ENCODE measurements around the gene HS3ST3A1.

DNA sequence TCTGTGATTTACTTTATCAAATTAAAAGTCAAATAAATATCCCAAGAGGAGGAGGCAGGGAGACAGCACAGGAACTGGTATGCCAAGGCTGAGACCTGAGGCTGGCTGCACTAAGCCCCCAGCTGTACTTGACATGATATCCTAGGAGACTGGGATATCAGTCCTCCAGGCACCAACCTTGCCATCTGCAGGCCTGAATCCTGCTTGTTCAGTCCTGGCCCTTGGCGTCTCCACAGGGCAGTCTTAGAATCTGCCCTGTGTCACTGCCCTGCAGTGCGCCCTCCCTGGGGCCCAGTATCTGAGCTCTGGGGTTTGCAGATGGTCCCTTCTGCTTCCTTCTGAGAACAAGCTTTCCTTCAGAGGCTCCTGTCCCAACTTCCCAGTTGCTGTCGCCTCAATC is 75.9 kb downstream of the HS3ST3A1 start:
- TF ChIP-seq, protein P1, sequence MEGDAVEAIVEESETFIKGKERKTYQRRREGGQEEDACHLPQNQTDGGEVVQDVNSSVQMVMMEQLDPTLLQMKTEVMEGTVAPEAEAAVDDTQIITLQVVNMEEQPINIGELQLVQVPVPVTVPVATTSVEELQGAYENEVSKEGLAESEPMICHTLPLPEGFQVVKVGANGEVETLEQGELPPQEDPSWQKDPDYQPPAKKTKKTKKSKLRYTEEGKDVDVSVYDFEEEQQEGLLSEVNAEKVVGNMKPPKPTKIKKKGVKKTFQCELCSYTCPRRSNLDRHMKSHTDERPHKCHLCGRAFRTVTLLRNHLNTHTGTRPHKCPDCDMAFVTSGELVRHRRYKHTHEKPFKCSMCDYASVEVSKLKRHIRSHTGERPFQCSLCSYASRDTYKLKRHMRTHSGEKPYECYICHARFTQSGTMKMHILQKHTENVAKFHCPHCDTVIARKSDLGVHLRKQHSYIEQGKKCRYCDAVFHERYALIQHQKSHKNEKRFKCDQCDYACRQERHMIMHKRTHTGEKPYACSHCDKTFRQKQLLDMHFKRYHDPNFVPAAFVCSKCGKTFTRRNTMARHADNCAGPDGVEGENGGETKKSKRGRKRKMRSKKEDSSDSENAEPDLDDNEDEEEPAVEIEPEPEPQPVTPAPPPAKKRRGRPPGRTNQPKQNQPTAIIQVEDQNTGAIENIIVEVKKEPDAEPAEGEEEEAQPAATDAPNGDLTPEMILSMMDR (IDR thresholded peaks at IDR 0.05): no peak
- TF ChIP-seq POLR2A (IDR thresholded peaks at IDR 0.05): no peak
